Endodermal cell (in vitro differentiated cells): ENCODE measurements around the gene BOC. TPM values are rescaled to one million over a fixed set of nuclear protein-coding genes. Genes with fewer than 3 reads are reported as not detected.

Source experiments
- DNase-seq: peaks from one replicate; pipeline ENCODE4 v3.0.0-alpha.2; 2017
- H3K27ac ChIP-seq: 2 replicates; pipeline ENCODE4 v1.5.1; 2013; ENCODE audit warnings: mild to moderate bottlenecking, low read depth, low read length, moderate library complexity
- H3K27me3 ChIP-seq: 2 replicates; pipeline ENCODE4 v1.6.1; 2013; ENCODE audit warnings: mild to moderate bottlenecking, low read length, moderate library complexity; ENCODE audit not compliant: insufficient read depth, control insufficient read depth, poor library complexity, severe bottlenecking
- H3K36me3 ChIP-seq: 2 replicates; pipeline ENCODE4 v1.7.0; 2013; ENCODE audit warnings: mild to moderate bottlenecking, low read length, moderate library complexity; ENCODE audit not compliant: control insufficient read depth, insufficient read depth
- H3K4me1 ChIP-seq: one replicate; pipeline ENCODE4 v1.7.0; 2013; ENCODE audit warnings: low read length; ENCODE audit not compliant: control insufficient read depth, insufficient read depth
- H3K4me3 ChIP-seq: 2 replicates; pipeline ENCODE4 v1.5.1; 2013; ENCODE audit warnings: mild to moderate bottlenecking, low read length, moderate library complexity
- H3K9ac ChIP-seq: 2 replicates; pipeline ENCODE4 v1.6.1; 2013; ENCODE audit warnings: mild to moderate bottlenecking, low read length, moderate library complexity; ENCODE audit not compliant: poor library complexity, severe bottlenecking; ENCODE audit errors: extremely low read depth
- H3K9me3 ChIP-seq: 2 replicates; pipeline ENCODE4 v1.6.1; 2013; ENCODE audit warnings: mild to moderate bottlenecking, low read length, moderate library complexity; ENCODE audit not compliant: control insufficient read depth
- H3K27ac Mint-ChIP-seq: 2 replicates; pipeline ENCODE4 v1.8.0; 2020; ENCODE audit warnings: mixed read lengths
- H3K27me3 Mint-ChIP-seq: 2 replicates; pipeline ENCODE4 v1.8.0; 2021; ENCODE audit warnings: mild to moderate bottlenecking, mixed read lengths; ENCODE audit not compliant: insufficient read depth
- H3K36me3 Mint-ChIP-seq: 2 replicates; pipeline ENCODE4 v1.8.0; 2020; ENCODE audit warnings: low read depth, mixed read lengths
- H3K4me1 Mint-ChIP-seq: 2 replicates; pipeline ENCODE4 v1.8.0; 2020; ENCODE audit warnings: mixed read lengths
- H3K4me3 Mint-ChIP-seq: 2 replicates; pipeline ENCODE4 v1.8.0; 2020; ENCODE audit warnings: mild to moderate bottlenecking, moderate library complexity, mixed read lengths
- H3K9me3 Mint-ChIP-seq: 2 replicates; pipeline ENCODE4 v1.8.0; 2020; ENCODE audit warnings: mild to moderate bottlenecking, mixed read lengths
- WGBS, 2 experiments: methylation state at CpG; one replicate each; pipeline versions ENCODE4 v1.1.5 to v1.1.7; 2013; ENCODE audit warnings: missing lambda C conversion rate in 2 of 2, mixed read lengths in 1 of 2; ENCODE audit not compliant: insufficient coverage in 1 of 2, insufficient read length in 1 of 2; 5-methylcytosine and 5-hydroxymethylcytosine counted together
- total RNA-seq, 2 donors: library from RNA; stranded (reverse); fragmentation: NEBNext Ultra II Directional in 1 of 2; extraction: Animal tissue kit (Norgen Biotek cat#: 25700) in 1 of 2; gene quantifications; 2 replicates in 1 of 2; 3 replicates in 1 of 2; pipeline ENCODE4 v1.2.1, GENCODE V29; 2021
- TF ChIP-seq, protein P1 (sequence below): fragments of 200-600 bp; sonication (generic); conservative IDR thresholded peaks from 2 replicates; pipeline ENCODE4 v1.5.0; 2021; ENCODE audit warnings: antibody characterized with exemption, mild to moderate bottlenecking

Gene BOC
- total RNA-seq, 2 donors from 2014 or later = 9.8 to 12.3 TPM

GRCh38 chr3:113286524-113286923, 75.2 kb downstream of the BOC start:
- Histone ChIP-seq H3K9me3 (no peaks in the 10 kb centered on the region), H3K4me3 (no peak overlapping the region), H3K4me1 (peaks cover 4% of the 10 kb centered on the region), H3K27me3 (no peaks in the 10 kb centered on the region), H3K36me3 (no peaks in the 10 kb centered on the region), H3K9ac (no peak overlapping the region), H3K27ac (peak overlapping the region; percentile 70)
- H3K27ac Mint-ChIP-seq = no peak overlapping the region
- DNase-seq = no peak
- no peak overlapping the region for H3K4me3 Mint-ChIP-seq
- no peaks in the 10 kb centered on the region for H3K9me3 Mint-ChIP-seq
- peaks cover 7% of the 10 kb centered on the region for H3K4me1 Mint-ChIP-seq
- H3K36me3 Mint-ChIP-seq = no peaks in the 10 kb centered on the region
- TF ChIP-seq, protein P1, sequence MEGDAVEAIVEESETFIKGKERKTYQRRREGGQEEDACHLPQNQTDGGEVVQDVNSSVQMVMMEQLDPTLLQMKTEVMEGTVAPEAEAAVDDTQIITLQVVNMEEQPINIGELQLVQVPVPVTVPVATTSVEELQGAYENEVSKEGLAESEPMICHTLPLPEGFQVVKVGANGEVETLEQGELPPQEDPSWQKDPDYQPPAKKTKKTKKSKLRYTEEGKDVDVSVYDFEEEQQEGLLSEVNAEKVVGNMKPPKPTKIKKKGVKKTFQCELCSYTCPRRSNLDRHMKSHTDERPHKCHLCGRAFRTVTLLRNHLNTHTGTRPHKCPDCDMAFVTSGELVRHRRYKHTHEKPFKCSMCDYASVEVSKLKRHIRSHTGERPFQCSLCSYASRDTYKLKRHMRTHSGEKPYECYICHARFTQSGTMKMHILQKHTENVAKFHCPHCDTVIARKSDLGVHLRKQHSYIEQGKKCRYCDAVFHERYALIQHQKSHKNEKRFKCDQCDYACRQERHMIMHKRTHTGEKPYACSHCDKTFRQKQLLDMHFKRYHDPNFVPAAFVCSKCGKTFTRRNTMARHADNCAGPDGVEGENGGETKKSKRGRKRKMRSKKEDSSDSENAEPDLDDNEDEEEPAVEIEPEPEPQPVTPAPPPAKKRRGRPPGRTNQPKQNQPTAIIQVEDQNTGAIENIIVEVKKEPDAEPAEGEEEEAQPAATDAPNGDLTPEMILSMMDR = no peak
- H3K27me3 Mint-ChIP-seq = peaks cover 2% of the 10 kb centered on the region
- 94 to 100% methylated on average over 2 to 6 of the region's 6 CpGs for WGBS, 2 experiments

- Mint-ChIP-seq H3K27me3 (peaks cover 2% of the 10 kb centered on the region), H3K4me1 (peaks cover 2% of the 10 kb centered on the region), H3K4me3 (no peak overlapping the region), H3K36me3 (no peaks in the 10 kb centered on the region), H3K9me3 (no peaks in the 10 kb centered on the region), H3K27ac (no peak overlapping the region)
- TF ChIP-seq, protein P1 = no peak
- WGBS, 2 experiments = 87 to 90% methylated on average over 3 to 10 of the region's 10 CpGs
- peak overlapping the region; percentile 15 for H3K27ac ChIP-seq
- DNase-seq = no peak
- no peak overlapping the region for H3K9ac ChIP-seq
- H3K9me3 ChIP-seq = no peaks in the 10 kb centered on the region
- H3K4me1 ChIP-seq = no peaks in the 10 kb centered on the region
- no peaks in the 10 kb centered on the region for H3K36me3 ChIP-seq
- no peak overlapping the region for H3K4me3 ChIP-seq
- no peaks in the 10 kb centered on the region for H3K27me3 ChIP-seq
These were observed 75.9 kb downstream of the BOC start for GRCh38 chr3:113287111-113287802.

DNA sequence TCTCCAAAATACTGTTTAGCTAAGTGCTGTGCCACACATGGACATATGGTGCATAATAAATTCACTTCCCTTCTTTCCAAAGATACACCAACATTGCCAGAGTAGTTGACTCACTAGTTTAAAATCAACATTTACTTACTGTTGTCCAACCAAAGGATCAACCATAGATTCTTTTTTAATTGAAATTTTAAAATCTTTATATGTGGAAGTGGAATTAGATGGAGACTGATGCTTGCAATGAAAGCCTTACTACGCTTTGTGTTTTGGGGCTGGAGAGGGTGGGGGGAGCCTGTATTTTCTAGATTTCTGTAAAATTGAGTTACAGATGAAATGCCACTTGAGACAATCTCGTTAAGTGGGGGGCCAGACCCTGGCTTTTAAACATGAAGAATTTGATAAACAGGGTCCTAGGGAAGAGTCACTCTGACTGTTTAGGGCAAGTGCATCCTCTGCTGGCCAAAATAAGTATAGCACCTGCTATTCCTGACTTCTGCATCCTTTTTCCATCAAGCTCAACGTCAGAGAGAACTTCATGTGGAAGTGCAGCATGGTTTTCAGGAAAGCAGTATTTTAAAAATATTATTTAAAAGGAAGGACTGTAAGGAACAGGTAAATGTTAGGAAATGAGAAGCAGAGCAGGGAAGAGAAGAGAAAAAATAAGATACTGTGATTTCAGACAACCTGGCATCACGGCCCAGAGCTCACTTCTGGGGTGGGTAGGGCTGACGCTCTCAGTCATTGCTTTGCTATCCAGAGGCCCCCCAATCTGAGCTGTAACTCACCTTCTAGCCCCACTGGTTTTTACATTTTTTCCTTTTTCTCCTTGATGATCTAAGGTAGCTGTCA, 76.7 kb downstream of the BOC start:
- H3K27me3 Mint-ChIP-seq = peaks cover 2% of the 10 kb centered on the region
- Histone ChIP-seq H3K4me3 (no peak overlapping the region), H3K9ac (no peak overlapping the region), H3K27ac (no peak overlapping the region), H3K36me3 (no peaks in the 10 kb centered on the region), H3K9me3 (no peaks in the 10 kb centered on the region), H3K4me1 (peaks cover under 1% of the 10 kb centered on the region), H3K27me3 (no peaks in the 10 kb centered on the region)
- 61 to 66% methylated on average over 4 to 5 of the region's 5 CpGs for WGBS, 2 experiments
- H3K4me3 Mint-ChIP-seq = no peak overlapping the region
- TF ChIP-seq, protein P1 = peak; percentile 97
- H3K27ac Mint-ChIP-seq = no peak overlapping the region
- peak; percentile 88 for DNase-seq
- H3K36me3 Mint-ChIP-seq = no peaks in the 10 kb centered on the region
- H3K4me1 Mint-ChIP-seq = peaks cover 2% of the 10 kb centered on the region
- H3K9me3 Mint-ChIP-seq = no peaks in the 10 kb centered on the region
